Rectal smooth muscle tissue (tissue), 1 donor: ENCODE measurements around the gene PARS2.
A peak's percentile ranks its signal among the peaks of the same experiment; 100 is the strongest.
"Not testable (repeated sequence)": the region's sequence is repeated elsewhere in the genome, so short reads cannot be mapped to it uniquely, and the experiment has no call there.

ENCODE experiments used
- H3K27ac ChIP-seq: one replicate; pipeline ENCODE4 v1.7.0; 2013; ENCODE audit warnings: low read depth, low read length, inconsistent platforms
- H3K27me3 ChIP-seq: one replicate; pipeline ENCODE4 v1.7.0; 2013; ENCODE audit warnings: low read length; ENCODE audit not compliant: control insufficient read depth, insufficient read depth
- H3K36me3 ChIP-seq: one replicate; pipeline ENCODE4 v1.7.0; 2013; ENCODE audit warnings: low read length; ENCODE audit not compliant: control insufficient read depth, insufficient read depth
- H3K4me1 ChIP-seq: one replicate; pipeline ENCODE4 v1.7.0; 2013; ENCODE audit warnings: low read length; ENCODE audit not compliant: control insufficient read depth, insufficient read depth
- H3K4me3 ChIP-seq: one replicate; pipeline ENCODE4 v1.7.0; 2013; ENCODE audit warnings: low read length
- H3K9ac ChIP-seq: one replicate; pipeline ENCODE4 v1.7.0; 2013; ENCODE audit warnings: low read length

The PARS2 gene

DNA sequence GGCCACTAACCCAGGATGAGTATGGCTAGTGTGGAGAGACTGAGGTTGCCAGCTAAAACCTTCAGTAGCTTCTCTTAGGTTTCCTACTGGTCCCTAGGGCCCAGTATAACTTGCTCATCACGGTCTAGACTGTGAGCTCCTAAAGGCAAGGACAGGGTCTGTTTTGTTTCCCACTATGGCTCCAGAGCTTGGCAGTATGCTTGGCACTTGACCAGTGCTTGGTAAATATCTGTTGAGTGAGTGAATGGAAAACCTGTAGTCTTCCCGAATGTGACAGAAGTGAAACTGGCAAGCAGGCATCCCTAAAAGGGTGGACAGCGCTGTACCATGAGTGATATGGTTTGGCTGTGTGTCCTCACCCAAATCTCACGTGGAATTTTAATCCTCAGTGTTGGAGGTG lies 13.1 kb upstream of the PARS2 start:
- peak overlapping the region; percentile 68 for H3K27ac ChIP-seq
- H3K36me3 ChIP-seq = peaks cover 2% of the 10 kb centered on the region
- H3K4me1 ChIP-seq = peaks cover 7% of the 10 kb centered on the region
- no peaks in the 10 kb centered on the region for H3K27me3 ChIP-seq
- H3K4me3 ChIP-seq = no peak overlapping the region
- H3K9ac ChIP-seq = no peak overlapping the region

DNA sequence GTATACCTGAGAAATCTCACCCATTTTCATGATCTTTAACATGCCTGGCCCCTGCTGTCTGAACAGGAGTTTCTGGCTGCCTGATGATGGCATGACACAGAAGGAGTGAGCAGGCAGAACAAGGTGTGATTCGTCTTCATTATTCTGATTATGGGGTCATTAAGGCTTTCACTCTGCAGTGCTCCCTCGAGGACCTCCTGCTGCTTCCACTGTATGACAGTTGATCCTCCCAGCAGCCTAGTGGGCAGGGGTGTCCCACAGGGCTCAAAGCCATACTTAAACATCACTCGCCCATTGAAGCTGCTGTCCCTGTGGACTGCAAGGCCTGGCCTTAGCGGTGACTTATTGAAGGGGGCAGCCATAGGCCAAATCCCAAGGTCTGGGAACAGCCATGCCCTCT lies 12.7 kb upstream of the PARS2 start:
- H3K27ac ChIP-seq = peak overlapping the region; percentile 68
- H3K27me3 ChIP-seq = no peaks in the 10 kb centered on the region
- H3K4me3 ChIP-seq = no peak overlapping the region
- H3K36me3 ChIP-seq = peaks cover 2% of the 10 kb centered on the region
- H3K9ac ChIP-seq = no peak overlapping the region
- H3K4me1 ChIP-seq = peaks cover 7% of the 10 kb centered on the region

DNA sequence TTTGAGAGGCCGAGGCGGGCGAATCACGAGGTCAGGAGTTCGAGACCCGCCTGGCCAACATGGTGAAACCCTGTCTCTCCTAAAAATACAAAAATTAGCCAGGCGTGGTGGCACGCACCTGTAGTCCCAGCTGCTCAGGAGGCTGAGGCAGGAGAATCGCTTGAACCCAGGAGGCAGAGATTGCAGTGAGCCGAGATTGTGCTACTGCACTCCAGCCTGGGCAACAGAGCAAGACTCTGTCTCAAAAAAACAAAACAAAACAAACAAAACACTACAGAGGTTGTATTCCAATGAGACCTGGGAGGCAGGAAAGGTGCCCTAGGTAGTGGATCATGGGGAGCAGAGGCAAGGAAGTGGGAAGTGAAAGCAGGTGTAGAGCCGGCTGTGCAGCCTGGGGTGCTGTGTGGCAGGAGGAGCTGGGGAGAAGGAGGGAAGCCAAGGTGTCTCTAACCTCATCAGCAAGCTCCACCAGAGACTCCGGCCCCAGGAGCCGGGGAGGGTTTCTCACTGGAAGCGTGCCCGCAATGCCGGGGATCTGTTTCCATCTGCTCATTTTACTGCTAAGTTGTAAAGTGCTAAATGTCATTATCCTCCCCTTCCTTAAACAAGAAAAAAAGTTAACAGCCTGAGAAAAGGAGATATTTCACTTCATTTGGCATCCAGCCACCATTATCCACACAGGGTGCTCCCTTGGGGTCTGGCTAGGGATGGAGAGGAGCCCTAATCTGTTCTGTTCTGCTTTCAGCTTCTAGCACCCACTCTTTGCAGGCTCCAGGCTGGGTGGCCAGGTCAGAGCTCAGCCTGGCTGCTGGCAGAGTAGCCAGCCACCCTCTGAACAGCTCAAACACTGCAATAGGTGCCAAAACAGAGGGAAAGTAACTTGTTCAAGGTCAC lies 11.8 kb upstream of the PARS2 start:
- H3K4me1 ChIP-seq, H3K4me3 ChIP-seq, H3K36me3 ChIP-seq, H3K27me3 ChIP-seq, H3K9ac ChIP-seq: not testable (repeated sequence)
- H3K27ac ChIP-seq = peak overlapping the region; percentile 68

DNA sequence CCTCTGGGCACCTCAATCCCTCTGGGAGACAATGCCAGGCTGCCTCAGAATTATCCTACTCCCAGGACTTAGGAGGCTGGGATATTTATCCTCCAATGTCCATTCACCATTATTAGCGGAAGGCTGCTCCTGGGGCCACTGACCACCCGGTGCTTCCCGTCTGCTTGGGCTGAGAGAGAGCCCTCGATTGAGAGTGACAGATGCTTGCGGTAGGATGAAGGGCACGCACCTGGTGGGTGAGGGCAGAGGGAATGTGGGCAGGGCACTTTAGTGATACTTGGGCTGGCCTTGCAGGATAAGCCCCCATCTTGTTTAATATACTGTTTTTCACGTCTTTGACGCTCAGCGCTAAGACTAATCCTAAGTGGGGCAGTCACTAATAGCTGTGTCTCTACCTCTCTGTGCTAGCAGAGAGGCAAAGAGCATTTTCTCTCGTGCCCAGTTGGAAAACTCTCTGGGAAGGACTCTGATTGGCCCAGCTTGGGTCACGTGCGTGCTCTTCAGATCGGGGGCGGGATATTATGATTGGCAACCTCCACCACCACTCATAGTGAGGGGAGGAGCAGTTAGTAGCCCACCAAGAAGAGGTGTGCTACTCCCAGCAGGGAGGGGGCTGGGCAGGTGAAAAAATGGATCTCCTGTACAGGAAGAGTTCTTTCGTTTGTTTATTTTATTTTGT lies 10.6 kb upstream of the PARS2 start:
- Histone ChIP-seq H3K27ac (no peak overlapping the region), H3K27me3 (no peaks in the 10 kb centered on the region), H3K4me1 (peaks cover 7% of the 10 kb centered on the region), H3K36me3 (no peaks in the 10 kb centered on the region), H3K9ac (no peak overlapping the region), H3K4me3 (no peak overlapping the region)

DNA sequence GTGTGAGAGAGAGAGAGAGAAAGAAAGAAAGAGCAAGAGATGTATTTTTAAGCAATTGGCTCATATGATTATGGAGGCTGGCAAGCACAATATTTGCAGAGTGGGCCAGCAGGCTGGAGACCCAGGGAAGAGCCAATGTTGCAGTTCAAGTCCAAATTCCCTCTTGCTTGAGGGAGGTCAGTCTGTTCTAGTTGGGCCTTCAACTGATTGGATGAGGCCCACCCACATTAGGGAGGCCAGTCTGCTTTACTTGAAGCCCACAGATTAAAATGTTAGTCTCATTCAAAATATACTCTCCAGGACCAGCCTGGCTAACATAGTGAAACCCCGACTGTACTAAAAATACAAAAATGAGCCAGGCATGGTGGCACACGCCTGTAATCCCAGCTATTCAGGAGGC lies 8.6 kb upstream of the PARS2 start:
- Histone ChIP-seq H3K4me1 (peaks cover 7% of the 10 kb centered on the region), H3K9ac (no peak overlapping the region), H3K4me3 (no peak overlapping the region), H3K27me3 (no peaks in the 10 kb centered on the region), H3K36me3 (no peaks in the 10 kb centered on the region), H3K27ac (no peak overlapping the region)

DNA sequence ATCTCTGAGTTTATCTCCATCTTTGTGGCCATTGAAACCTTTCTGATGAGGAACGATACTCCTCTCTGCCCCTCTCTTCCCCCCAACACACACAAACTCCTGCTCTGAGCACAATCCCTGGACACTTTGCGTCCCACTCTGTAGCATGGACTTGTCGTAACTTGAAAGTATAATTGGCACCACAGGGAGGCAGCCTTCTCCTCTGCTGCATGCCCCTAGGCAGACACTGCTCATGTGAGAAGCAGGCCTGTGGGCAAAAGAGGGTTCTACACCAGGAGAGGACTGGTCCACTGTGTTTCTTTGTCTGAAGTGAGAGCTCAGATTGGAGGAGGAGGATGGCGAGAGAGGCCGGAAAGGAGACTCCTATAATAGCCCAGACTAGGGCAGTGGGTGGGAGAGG lies 3.8 kb upstream of the PARS2 start:
- H3K4me1 ChIP-seq = peaks cover 7% of the 10 kb centered on the region
- no peak overlapping the region for H3K9ac ChIP-seq
- H3K36me3 ChIP-seq = no peaks in the 10 kb centered on the region
- H3K27me3 ChIP-seq = no peaks in the 10 kb centered on the region
- H3K4me3 ChIP-seq = no peak overlapping the region
- no peak overlapping the region for H3K27ac ChIP-seq

DNA sequence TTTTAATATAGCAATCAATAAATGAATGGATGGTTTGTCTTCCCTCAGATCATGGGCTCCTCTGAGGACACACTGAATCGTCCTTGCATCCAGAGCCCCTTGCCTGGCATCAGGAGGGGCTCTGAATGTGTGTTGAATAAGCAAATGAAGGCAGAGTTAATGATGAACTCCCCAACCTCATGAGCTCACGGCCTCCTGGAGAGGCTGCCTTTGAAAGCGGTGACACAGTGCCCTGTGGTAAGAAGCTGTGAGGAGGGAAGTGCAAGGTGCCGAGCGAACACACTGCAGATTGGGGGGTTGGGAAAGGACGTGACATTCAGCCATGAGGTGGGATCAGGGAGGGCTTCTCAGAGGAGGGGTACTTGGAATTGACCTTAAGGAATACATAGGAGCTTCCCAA lies 3.2 kb upstream of the PARS2 start:
- Histone ChIP-seq H3K36me3 (no peaks in the 10 kb centered on the region), H3K27me3 (no peaks in the 10 kb centered on the region), H3K4me3 (no peak overlapping the region), H3K9ac (no peak overlapping the region), H3K27ac (no peak overlapping the region), H3K4me1 (peaks cover 7% of the 10 kb centered on the region)

DNA sequence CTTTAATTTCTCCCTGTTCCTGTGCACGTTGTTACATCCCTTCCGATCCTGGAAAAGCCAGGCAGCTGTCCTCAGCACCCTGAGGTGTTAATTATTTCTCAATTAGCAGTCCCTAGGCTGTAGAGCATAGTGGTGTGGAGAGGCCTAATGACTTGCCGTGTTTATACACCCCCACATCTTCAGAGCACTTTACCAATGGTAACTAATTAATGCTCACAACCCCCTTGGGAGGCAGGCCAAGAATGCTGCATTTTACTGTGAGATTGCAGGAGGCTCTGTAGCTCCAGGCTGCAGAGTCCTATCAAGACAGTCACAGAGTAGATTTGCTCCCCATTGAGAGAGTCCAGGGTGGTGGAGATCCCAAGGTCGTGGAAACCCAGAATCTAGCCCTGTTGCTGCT lies 2.4 kb upstream of the PARS2 start:
- H3K27me3 ChIP-seq = no peaks in the 10 kb centered on the region
- H3K27ac ChIP-seq = no peak overlapping the region
- H3K4me1 ChIP-seq = peaks cover 7% of the 10 kb centered on the region
- no peaks in the 10 kb centered on the region for H3K36me3 ChIP-seq
- H3K9ac ChIP-seq = no peak overlapping the region
- H3K4me3 ChIP-seq = no peak overlapping the region

DNA sequence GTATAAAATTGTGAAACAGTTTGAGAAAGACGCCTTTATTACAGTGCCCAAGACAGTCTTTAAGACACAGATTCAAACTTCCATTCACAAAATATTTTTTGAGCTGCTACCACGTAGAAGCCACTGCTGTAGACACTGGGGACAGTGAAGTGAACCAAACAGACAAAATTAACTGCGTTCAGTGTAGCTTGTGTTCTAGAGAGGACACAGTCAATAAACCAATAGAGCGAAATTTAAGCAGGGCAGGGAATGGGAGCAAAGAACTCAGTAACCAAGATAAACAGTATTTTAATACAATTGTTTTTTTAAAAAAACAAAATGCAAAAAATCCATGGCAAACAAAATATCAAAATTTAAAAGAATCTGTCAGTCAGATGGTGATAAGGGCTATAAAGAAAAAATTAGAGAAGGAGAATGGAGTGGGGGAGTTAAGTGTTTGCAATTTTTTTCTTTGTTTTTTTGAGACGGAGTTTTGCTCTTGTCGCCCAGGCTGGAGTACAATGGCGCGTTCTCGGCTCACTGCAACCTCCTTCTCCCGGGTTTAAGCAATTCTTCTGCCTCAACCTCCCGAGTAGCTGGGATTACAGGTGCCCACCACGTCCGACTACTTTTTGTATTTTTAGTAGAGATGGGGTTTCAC lies 719 bp upstream of the PARS2 start:
- Histone ChIP-seq H3K36me3 (no peaks in the 10 kb centered on the region), H3K9ac (no peak overlapping the region), H3K4me1 (peaks cover 7% of the 10 kb centered on the region), H3K27ac (peak overlapping the region; percentile 24), H3K4me3 (peak overlapping the region; percentile 41), H3K27me3 (no peaks in the 10 kb centered on the region)

DNA sequence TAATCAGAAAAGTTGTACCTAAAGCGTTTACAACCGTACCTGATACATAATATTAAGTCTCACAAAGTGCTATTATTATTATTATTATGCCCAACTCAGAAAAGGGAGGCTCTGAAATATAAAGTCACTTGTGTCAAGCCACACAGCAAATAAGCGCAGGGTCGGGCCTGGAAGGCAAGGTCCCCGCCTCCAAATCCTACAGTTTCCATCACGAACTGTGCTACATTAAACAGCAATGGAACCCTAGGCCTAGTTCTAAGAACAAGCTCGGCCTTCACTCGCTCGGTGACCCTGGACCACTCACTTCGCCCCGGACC lies 549 bp downstream of the PARS2 start:
- peak overlapping the region; percentile 65 for H3K27ac ChIP-seq
- H3K36me3 ChIP-seq = no peaks in the 10 kb centered on the region

DNA sequence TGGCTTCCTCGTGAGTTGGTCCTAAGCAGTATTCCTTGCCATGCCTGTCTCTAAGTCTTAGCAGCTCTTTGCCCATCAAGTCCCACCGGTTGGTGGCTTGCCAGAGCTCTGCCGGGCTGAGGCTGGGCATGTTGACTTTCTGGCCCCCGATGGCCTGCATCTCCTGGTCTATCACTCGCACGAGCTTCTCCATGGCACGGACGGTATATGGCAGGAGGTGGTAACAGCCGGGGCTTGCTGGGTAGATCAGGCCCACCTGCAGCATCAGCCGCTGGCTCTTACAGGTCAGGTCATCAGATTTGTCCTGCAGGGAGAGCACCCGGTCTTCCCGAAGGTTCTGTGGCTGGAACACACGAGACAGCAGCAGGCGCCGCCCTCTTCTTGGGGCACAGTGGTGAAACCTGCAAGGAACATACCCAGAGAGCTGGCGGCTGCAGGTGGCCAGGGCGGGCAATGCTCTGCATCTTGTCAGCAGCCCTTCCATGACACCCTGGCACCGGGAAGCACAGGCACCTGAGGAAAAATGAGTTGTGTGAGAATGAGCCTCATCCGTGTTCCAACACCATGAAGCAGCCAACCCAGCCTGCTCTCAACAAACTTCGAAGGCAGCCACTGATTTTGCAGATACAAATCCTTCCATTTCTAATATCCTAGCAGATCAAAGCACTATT lies 5.5 kb downstream of the PARS2 start:
- H3K27ac ChIP-seq = no peak overlapping the region
- H3K36me3 ChIP-seq = peaks cover 15% of the 10 kb centered on the region
- no peak overlapping the region for H3K9ac ChIP-seq
- peaks cover 4% of the 10 kb centered on the region for H3K4me1 ChIP-seq
- no peak overlapping the region for H3K4me3 ChIP-seq
- no peaks in the 10 kb centered on the region for H3K27me3 ChIP-seq

More for the DNA sequence above, 549 bp downstream of the PARS2 start:
- peak overlapping the region; percentile 96 for H3K4me3 ChIP-seq
- peaks cover 7% of the 10 kb centered on the region for H3K4me1 ChIP-seq
- no peaks in the 10 kb centered on the region for H3K27me3 ChIP-seq
- peak overlapping the region; percentile 75 for H3K9ac ChIP-seq

DNA sequence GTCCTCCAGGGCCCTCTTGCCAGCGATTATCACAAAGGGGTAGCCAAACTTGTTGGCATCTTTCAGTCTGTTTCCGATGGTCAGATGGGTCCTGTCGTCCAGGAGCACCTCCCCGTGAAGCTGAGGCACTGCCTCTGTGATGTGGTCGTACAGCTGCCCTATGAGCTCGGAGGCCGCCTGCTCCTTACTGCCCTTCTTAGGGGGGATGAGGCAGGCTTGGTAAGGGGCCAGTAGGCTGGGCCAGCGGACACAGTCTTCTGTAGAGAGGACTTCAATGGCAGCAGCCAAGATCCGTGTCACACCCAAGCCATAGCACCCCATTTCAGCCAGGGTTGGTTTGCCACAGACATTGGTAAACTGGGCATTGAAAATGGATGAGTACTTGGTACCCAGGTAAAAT lies 6.5 kb downstream of the PARS2 start:
- Histone ChIP-seq H3K4me1 (no peaks in the 10 kb centered on the region), H3K27me3 (no peaks in the 10 kb centered on the region), H3K36me3 (peaks cover 15% of the 10 kb centered on the region), H3K27ac (no peak overlapping the region), H3K9ac (no peak overlapping the region), H3K4me3 (no peak overlapping the region)
